ENCODE results near the gene FANCC.

The FANCC gene

DNA sequence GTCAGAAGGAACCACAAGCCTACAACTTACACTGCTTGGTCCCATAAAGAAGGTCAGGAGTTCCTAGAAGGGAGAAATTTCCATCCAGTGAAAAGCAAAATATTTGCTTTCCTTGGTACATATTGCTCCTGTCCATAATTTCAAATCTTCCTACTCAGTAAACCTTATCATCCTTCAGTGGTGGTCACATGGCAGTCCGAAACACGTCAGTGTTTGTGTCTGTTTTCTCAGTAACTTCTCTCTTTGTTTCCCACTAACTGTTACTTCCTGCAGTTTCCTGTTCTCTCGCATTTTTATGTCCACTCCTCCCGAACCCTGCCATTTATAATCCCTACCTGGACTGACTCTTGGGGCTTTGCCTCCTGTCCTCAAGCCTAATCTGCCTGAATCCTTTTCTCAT lies 129.1 kb downstream of the FANCC start:
- no peak overlapping the region for H3K9ac ChIP-seq (ENCODE audit: insufficient read length, low read depth)
- H3K4me3 ChIP-seq (ENCODE audit: insufficient read length, low read depth) = no peak overlapping the region
- H3K27me3 ChIP-seq (ENCODE audit: insufficient read depth, insufficient read length) = no peaks in the 10 kb centered on the region
- H3K36me3 ChIP-seq (ENCODE audit: insufficient read depth, insufficient read length, low read length) = no peaks in the 10 kb centered on the region
- DNase-seq (ENCODE audit: low read depth, low spot score) = no peak
- H3K9me3 ChIP-seq (ENCODE audit: insufficient read depth, low read length) = no peaks in the 10 kb centered on the region
- TF ChIP-seq SUZ12 (IDR thresholded peaks at IDR 0.05; ENCODE audit: extremely low read depth, insufficient read depth, insufficient read length) (no peak), YY1 (IDR thresholded peaks at IDR 0.05; ENCODE audit: insufficient read depth, insufficient read length) (no peak), ZNF274 (IDR thresholded peaks at IDR 0.05; ENCODE audit: low read depth, low read length) (no peak)
- no peaks in the 10 kb centered on the region for H3K4me1 ChIP-seq (ENCODE audit: insufficient read depth, insufficient read length)

DNA sequence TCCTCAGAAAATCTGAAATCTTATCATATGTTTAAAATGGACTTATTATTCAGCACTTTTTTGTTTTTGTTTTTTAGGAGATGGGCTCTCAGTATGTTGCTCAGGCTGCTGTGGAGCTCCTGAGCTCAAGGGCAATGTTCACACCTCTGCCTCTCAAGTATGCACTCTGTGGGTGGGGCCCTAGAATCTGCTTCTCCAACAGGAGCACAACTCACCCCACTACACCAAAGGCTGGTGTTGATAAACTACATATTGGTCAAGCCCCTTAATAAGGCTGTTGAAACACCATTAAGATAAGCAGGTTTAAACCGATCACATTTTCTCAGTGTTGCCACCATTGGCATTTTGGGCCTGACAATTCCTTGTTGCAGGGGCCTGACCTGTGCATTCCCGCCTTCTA lies 131.6 kb downstream of the FANCC start:
- no peak overlapping the region for H3K9ac ChIP-seq (ENCODE audit: insufficient read length, low read depth)
- no peaks in the 10 kb centered on the region for H3K9me3 ChIP-seq (ENCODE audit: insufficient read depth, low read length)
- no peaks in the 10 kb centered on the region for H3K4me1 ChIP-seq (ENCODE audit: insufficient read depth, insufficient read length)
- no peak for DNase-seq (ENCODE audit: low read depth, low spot score)
- no peak overlapping the region for H3K4me3 ChIP-seq (ENCODE audit: insufficient read length, low read depth)
- H3K36me3 ChIP-seq (ENCODE audit: insufficient read depth, insufficient read length, low read length) = peaks cover 4% of the 10 kb centered on the region
- no peaks in the 10 kb centered on the region for H3K27me3 ChIP-seq (ENCODE audit: insufficient read depth, insufficient read length)
- TF ChIP-seq SUZ12 (IDR thresholded peaks at IDR 0.05; ENCODE audit: extremely low read depth, insufficient read depth, insufficient read length) (no peak), YY1 (IDR thresholded peaks at IDR 0.05; ENCODE audit: insufficient read depth, insufficient read length) (no peak), ZNF274 (IDR thresholded peaks at IDR 0.05; ENCODE audit: low read depth, low read length) (no peak)

DNA sequence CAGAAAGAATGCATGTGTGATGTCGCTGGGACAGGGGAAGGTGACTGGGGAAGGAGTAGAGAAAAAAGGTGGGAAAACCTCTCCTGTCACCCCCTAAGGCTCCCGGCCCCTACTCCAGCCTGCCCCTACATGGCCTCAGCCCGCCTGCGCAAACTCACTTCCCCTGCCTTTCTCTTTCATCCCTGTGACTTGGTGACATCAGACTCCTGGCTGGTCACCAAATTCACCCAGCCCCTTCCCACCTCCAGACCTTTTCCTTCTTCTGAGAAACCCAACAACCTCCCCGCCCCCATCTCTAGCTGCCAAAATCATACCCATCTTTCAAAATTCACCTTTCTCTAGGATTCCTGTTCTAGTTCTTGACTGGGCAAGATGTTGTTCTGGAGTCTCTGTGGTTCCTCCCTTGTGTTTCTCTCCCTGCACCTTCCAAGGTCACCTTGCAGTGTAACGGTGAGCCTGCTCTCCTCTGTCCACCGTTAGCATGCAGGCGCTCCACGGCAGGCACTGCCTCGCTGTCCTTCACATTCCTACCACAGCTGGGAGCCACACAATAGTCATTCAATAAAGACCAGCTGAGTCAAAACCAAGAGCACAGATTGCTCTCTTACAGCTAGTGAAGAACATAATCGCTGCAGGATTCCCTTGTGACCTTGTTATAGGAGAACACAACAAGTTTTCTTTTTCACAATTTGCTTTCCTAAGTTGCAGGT lies 134.5 kb downstream of the FANCC start:
- Histone ChIP-seq H3K9ac (ENCODE audit: insufficient read length, low read depth) (no peak overlapping the region), H3K27me3 (ENCODE audit: insufficient read depth, insufficient read length) (no peaks in the 10 kb centered on the region), H3K9me3 (ENCODE audit: insufficient read depth, low read length) (no peaks in the 10 kb centered on the region), H3K4me1 (ENCODE audit: insufficient read depth, insufficient read length) (no peaks in the 10 kb centered on the region), H3K36me3 (ENCODE audit: insufficient read depth, insufficient read length, low read length) (peaks cover 4% of the 10 kb centered on the region), H3K4me3 (ENCODE audit: insufficient read length, low read depth) (no peak overlapping the region)
- TF ChIP-seq SUZ12 (IDR thresholded peaks at IDR 0.05; ENCODE audit: extremely low read depth, insufficient read depth, insufficient read length) (no peak), ZNF274 (IDR thresholded peaks at IDR 0.05; ENCODE audit: low read depth, low read length) (no peak), YY1 (IDR thresholded peaks at IDR 0.05; ENCODE audit: insufficient read depth, insufficient read length) (no peak)
- DNase-seq (ENCODE audit: low read depth, low spot score) = peak; percentile 43

DNA sequence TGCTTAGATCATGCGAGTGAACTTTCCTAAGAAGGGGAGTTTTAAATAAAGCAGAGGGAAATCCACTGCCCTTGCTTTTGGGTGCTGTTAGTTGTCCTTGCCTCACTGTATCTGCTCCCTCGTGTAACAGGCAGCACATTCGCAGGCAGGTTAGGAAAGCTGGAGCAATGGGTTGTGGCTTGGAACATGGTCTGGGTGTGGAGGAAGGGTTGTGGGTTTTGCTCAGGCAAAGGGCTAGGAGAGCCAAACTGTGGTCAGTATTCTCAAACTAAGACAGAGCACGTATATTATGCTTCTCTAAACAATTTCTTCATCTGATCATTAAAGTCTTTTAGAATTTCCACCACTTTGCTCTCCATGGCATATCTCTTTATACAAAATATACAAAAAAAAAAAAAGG lies 135.7 kb downstream of the FANCC start:
- no peak for DNase-seq (ENCODE audit: low read depth, low spot score)
- Histone ChIP-seq H3K9ac (ENCODE audit: insufficient read length, low read depth) (no peak overlapping the region), H3K36me3 (ENCODE audit: insufficient read depth, insufficient read length, low read length) (peaks cover 4% of the 10 kb centered on the region), H3K4me1 (ENCODE audit: insufficient read depth, insufficient read length) (no peaks in the 10 kb centered on the region), H3K9me3 (ENCODE audit: insufficient read depth, low read length) (no peaks in the 10 kb centered on the region), H3K4me3 (ENCODE audit: insufficient read length, low read depth) (no peak overlapping the region), H3K27me3 (ENCODE audit: insufficient read depth, insufficient read length) (no peaks in the 10 kb centered on the region)
- TF ChIP-seq YY1 (IDR thresholded peaks at IDR 0.05; ENCODE audit: insufficient read depth, insufficient read length) = no peak
- TF ChIP-seq ZNF274 (IDR thresholded peaks at IDR 0.05; ENCODE audit: low read depth, low read length) = no peak

DNA sequence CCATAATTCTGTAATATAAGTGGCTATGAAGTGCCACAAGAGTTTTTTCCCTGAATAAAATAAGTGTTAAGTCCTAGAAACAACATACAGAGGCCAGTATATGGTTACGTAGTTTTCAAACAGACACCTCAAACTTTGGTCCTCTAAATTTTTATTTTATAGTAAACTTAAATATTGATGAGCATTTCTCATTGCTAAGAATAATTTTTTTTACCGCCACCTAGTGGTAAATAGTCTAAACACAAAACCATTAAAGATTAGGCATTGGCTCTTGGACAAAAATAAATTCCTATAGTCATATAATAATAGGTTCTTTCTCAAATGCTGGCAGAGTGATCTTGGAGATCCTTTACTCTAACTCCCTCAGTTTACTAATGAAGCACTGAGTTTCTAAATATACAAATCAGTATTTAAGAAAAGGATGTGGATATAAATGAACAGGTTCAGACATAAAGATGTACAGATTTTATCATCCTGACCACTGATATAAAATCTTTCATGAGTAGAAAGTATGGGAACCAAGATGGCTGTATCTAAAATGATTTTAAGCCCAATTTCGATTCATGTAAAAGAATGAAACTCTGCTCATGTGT lies 136.2 kb downstream of the FANCC start:
- H3K4me3 ChIP-seq (ENCODE audit: insufficient read length, low read depth) = no peak overlapping the region
- TF ChIP-seq YY1 (IDR thresholded peaks at IDR 0.05; ENCODE audit: insufficient read depth, insufficient read length) (no peak), SUZ12 (IDR thresholded peaks at IDR 0.05; ENCODE audit: extremely low read depth, insufficient read depth, insufficient read length) (no peak), ZNF274 (IDR thresholded peaks at IDR 0.05; ENCODE audit: low read depth, low read length) (no peak)
- H3K9me3 ChIP-seq (ENCODE audit: insufficient read depth, low read length) = no peaks in the 10 kb centered on the region
- no peaks in the 10 kb centered on the region for H3K4me1 ChIP-seq (ENCODE audit: insufficient read depth, insufficient read length)
- no peaks in the 10 kb centered on the region for H3K27me3 ChIP-seq (ENCODE audit: insufficient read depth, insufficient read length)
- no peak for DNase-seq (ENCODE audit: low read depth, low spot score)
- H3K36me3 ChIP-seq (ENCODE audit: insufficient read depth, insufficient read length, low read length) = peaks cover 4% of the 10 kb centered on the region
- no peak overlapping the region for H3K9ac ChIP-seq (ENCODE audit: insufficient read length, low read depth)

DNA sequence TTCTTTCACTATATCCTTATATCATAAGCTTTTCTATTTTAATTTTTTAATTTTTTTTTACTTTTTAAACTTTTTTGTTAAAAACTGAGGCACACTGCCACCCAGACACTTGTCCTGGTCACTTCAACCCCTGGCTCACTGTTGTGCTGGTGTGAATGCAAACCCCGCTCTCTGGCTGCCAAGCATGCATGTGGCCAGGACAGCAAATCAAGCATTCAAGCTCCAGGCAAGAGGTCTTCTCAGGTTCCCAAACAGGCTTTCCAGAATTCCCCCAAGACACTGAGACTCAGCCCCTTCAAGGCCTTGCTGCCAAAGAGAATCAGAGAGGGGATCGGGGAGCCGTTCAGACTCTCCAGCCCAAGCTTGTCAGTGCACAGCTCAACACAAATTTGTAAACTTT lies 139.9 kb downstream of the FANCC start:
- Histone ChIP-seq H3K9ac (ENCODE audit: insufficient read length, low read depth) (no peak overlapping the region), H3K9me3 (ENCODE audit: insufficient read depth, low read length) (no peaks in the 10 kb centered on the region), H3K4me1 (ENCODE audit: insufficient read depth, insufficient read length) (no peaks in the 10 kb centered on the region), H3K36me3 (ENCODE audit: insufficient read depth, insufficient read length, low read length) (peaks cover 4% of the 10 kb centered on the region), H3K4me3 (ENCODE audit: insufficient read length, low read depth) (no peak overlapping the region), H3K27me3 (ENCODE audit: insufficient read depth, insufficient read length) (no peaks in the 10 kb centered on the region)
- TF ChIP-seq SUZ12 (IDR thresholded peaks at IDR 0.05; ENCODE audit: extremely low read depth, insufficient read depth, insufficient read length) = no peak
- DNase-seq (ENCODE audit: low read depth, low spot score) = no peak

DNA sequence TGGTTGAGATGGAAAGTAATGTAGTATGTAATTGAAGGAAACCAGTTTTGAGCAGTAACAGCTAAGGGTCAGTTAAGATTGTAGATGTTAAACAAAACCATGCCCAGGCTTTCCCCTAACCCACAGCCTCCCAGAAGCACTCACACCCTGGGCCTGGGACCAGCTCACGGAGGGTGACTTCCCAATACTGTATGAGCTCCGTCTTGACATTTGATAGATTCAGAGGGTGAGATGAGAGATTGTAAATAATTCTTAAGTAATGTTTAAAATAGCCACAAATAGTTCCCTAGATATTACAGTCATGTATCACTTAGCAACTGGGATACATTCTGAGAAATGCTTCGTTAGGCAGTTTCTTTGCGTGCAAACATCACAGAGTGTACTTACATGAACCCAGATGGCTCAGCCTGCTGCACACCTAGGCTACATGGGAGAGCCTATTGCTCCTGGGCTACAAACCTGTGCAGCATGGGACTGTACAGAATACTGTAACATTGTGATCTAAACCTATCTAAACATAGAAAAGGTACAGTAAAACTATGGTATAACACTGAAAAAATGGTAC lies 140.7 kb downstream of the FANCC start:
- Histone ChIP-seq H3K9ac (ENCODE audit: insufficient read length, low read depth) (no peak overlapping the region), H3K9me3 (ENCODE audit: insufficient read depth, low read length) (no peaks in the 10 kb centered on the region), H3K4me1 (ENCODE audit: insufficient read depth, insufficient read length) (no peaks in the 10 kb centered on the region), H3K27me3 (ENCODE audit: insufficient read depth, insufficient read length) (no peaks in the 10 kb centered on the region), H3K36me3 (ENCODE audit: insufficient read depth, insufficient read length, low read length) (peaks cover 3% of the 10 kb centered on the region), H3K4me3 (ENCODE audit: insufficient read length, low read depth) (no peak overlapping the region)
- no peak for DNase-seq (ENCODE audit: low read depth, low spot score)
- TF ChIP-seq SUZ12 (IDR thresholded peaks at IDR 0.05; ENCODE audit: extremely low read depth, insufficient read depth, insufficient read length) = no peak
- TF ChIP-seq YY1 (IDR thresholded peaks at IDR 0.05; ENCODE audit: insufficient read depth, insufficient read length) = no peak
- no peak for TF ChIP-seq ZNF274 (IDR thresholded peaks at IDR 0.05; ENCODE audit: low read depth, low read length)
